HG03097 (cell line): Measurements from ENCODE around the gene CCDC97.
"Not testable (repeated sequence)": the region's sequence is repeated elsewhere in the genome, so short reads cannot be mapped to it uniquely, and the experiment has no call there.

Experiments used
- ATAC-seq: cut with Tn5 transposase; IDR thresholded peaks from one replicate; pipeline ENCODE4 v1.9.1; 2021; ENCODE audit not compliant: unreplicated experiment, low FRiP score

CCDC97 gene

GRCh38 chr19:41330946-41331678 lies 21.1 kb downstream of the CCDC97 start:
- no peak for ATAC-seq

- ATAC-seq = no peak
Measured at GRCh38 chr19:41332000-41332399, 22.0 kb downstream of the CCDC97 start.

GRCh38 chr19:41332468-41332867 lies 22.5 kb downstream of the CCDC97 start:
- no peak for ATAC-seq

GRCh38 chr19:41334793-41335192 lies 24.8 kb downstream of the CCDC97 start:
- ATAC-seq = no peak

- ATAC-seq = no peak
Measured at GRCh38 chr19:41335467-41335866, 25.5 kb downstream of the CCDC97 start.

GRCh38 chr19:41339936-41340335 lies 30.0 kb downstream of the CCDC97 start:
- ATAC-seq = no peak

- no peak for ATAC-seq
Measured at GRCh38 chr19:41341669-41342490, 31.9 kb downstream of the CCDC97 start.

GRCh38 chr19:41344162-41344561 lies 34.2 kb downstream of the CCDC97 start:
- ATAC-seq = no peak

- not testable (repeated sequence) for ATAC-seq
Measured at GRCh38 chr19:41346916-41347315, 36.9 kb downstream of the CCDC97 start.

- ATAC-seq = no peak
Measured at GRCh38 chr19:41350735-41351338, 40.9 kb downstream of the CCDC97 start.

GRCh38 chr19:41351339-41352245 lies 41.6 kb downstream of the CCDC97 start:
- peak; percentile 23 for ATAC-seq

GRCh38 chr19:41352279-41352608 lies 42.3 kb downstream of the CCDC97 start:
- no peak for ATAC-seq

GRCh38 chr19:41352609-41353465 lies 42.9 kb downstream of the CCDC97 start:
- no peak for ATAC-seq

GRCh38 chr19:41353466-41354342 lies 43.7 kb downstream of the CCDC97 start, which contains the start of gene TGFB1:
Gene TGFB1, minus strand, starts transcription at chr19:41353922. Its CDS starts 878 bp downstream, at chr19:41353044.
- peak; percentile 34 for ATAC-seq

GRCh38 chr19:41354343-41354953 lies 44.5 kb downstream of the CCDC97 start:
- no peak for ATAC-seq

- ATAC-seq = no peak
Measured at GRCh38 chr19:41355035-41355434, 45.1 kb downstream of the CCDC97 start.

GRCh38 chr19:41355802-41356201 lies 45.8 kb downstream of the CCDC97 start:
- ATAC-seq = no peak
